ENCODE data around the gene LRP5. TPM values are rescaled to one million over a fixed set of nuclear protein-coding genes. Genes with fewer than 3 reads are reported as not detected.

Gene LRP5
- total and polyA plus RNA-seq, 4 experiments from 2014 or later = 0.61 to 1.9 (median 1.4) TPM; not detected in 1

- ChIA-PET CTCF (ENCODE audit: partially characterized antibody) (no interaction called here), POLR2A (ENCODE audit: partially characterized antibody) (no interaction called here)
- intact Hi-C loops (cut with micrococcal nuclease) = no loop called here
- Mint-ChIP-seq H3K27ac (peak overlapping the region in 1 of 7 donors; percentile 65), H3K4me1 (peaks cover 0 to 6% (median 0%) of the 10 kb centered on the region in 4 donors), H3K9me3 (peaks cover 0 to 2% (median 0%) of the 10 kb centered on the region in 8 donors), H3K4me3 (no peak overlapping the region), H3K27me3 (peaks cover 0 to 2% of the 10 kb centered on the region in 2 donors), H3K36me3 (no peaks in the 10 kb centered on the region)
- no peaks in the 10 kb centered on the region for H3K36me3 ChIP-seq (ENCODE audit: insufficient read depth, low read length)
- no peak overlapping the region for H3K4me3 ChIP-seq (ENCODE audit: low read length in 2 of 2)
- DNase-seq = no peak
- H3K9me3 ChIP-seq (ENCODE audit: control insufficient read depth in 1 of 2, low read length in 2 of 2) = no peaks in the 10 kb centered on the region
- H3K27me3 ChIP-seq (ENCODE audit: insufficient read depth, low read length) = no peaks in the 10 kb centered on the region
- H3K27ac ChIP-seq (ENCODE audit: low read depth, low read length) = no peak overlapping the region
- no peaks in the 10 kb centered on the region for H3K4me1 ChIP-seq (ENCODE audit: insufficient read depth, low read length)
Observed at GRCh38 chr11:68367252-68367651, 54.9 kb downstream of the LRP5 start.

- no peaks in the 10 kb centered on the region for H3K4me1 ChIP-seq (ENCODE audit: insufficient read depth, low read length)
- no peaks in the 10 kb centered on the region for H3K36me3 ChIP-seq (ENCODE audit: insufficient read depth, low read length)
- DNase-seq = no peak
- peaks cover 2% of the 10 kb centered on the region in 2 donors for H3K27me3 Mint-ChIP-seq
- peaks cover 0 to 4% (median 0%) of the 10 kb centered on the region in 4 donors for H3K4me1 Mint-ChIP-seq
- POLR2A ChIA-PET (ENCODE audit: partially characterized antibody) = no interaction called here
- no peaks in the 10 kb centered on the region for H3K27me3 ChIP-seq (ENCODE audit: insufficient read depth, low read length)
- H3K27ac ChIP-seq (ENCODE audit: low read depth, low read length) = no peak overlapping the region
- H3K9me3 Mint-ChIP-seq = peaks cover 0 to 2% (median 0%) of the 10 kb centered on the region in 8 donors
- H3K9me3 ChIP-seq (ENCODE audit: control insufficient read depth in 1 of 2, low read length in 2 of 2) = no peaks in the 10 kb centered on the region
- no peak overlapping the region for H3K4me3 ChIP-seq (ENCODE audit: low read length in 2 of 2)
- no peaks in the 10 kb centered on the region for H3K36me3 Mint-ChIP-seq
- no peak overlapping the region for H3K4me3 Mint-ChIP-seq
- CTCF ChIA-PET (ENCODE audit: partially characterized antibody) = no interaction called here
- H3K27ac Mint-ChIP-seq = no peak overlapping the region
- intact Hi-C loops (cut with micrococcal nuclease) = no loop called here
Observed at GRCh38 chr11:68369756-68370155, 57.4 kb downstream of the LRP5 start.

- POLR2A ChIA-PET (ENCODE audit: partially characterized antibody) = no interaction called here
- Mint-ChIP-seq H3K27me3 (peaks cover 2% of the 10 kb centered on the region in 2 donors), H3K36me3 (no peaks in the 10 kb centered on the region), H3K4me1 (no peaks in the 10 kb centered on the region), H3K4me3 (no peak overlapping the region), H3K27ac (no peak overlapping the region), H3K9me3 (peaks cover 0 to 2% (median 0%) of the 10 kb centered on the region in 8 donors)
- Histone ChIP-seq H3K4me1 (ENCODE audit: insufficient read depth, low read length) (no peaks in the 10 kb centered on the region), H3K27me3 (ENCODE audit: insufficient read depth, low read length) (no peaks in the 10 kb centered on the region), H3K4me3 (ENCODE audit: low read length in 2 of 2) (no peak overlapping the region), H3K9me3 (ENCODE audit: control insufficient read depth in 1 of 2, low read length in 2 of 2) (no peaks in the 10 kb centered on the region), H3K36me3 (ENCODE audit: insufficient read depth, low read length) (no peaks in the 10 kb centered on the region), H3K27ac (ENCODE audit: low read depth, low read length) (no peak overlapping the region)
- CTCF ChIA-PET (ENCODE audit: partially characterized antibody) = no interaction called here
- DNase-seq = no peak
- intact Hi-C loops (cut with micrococcal nuclease) = no loop called here
Observed at GRCh38 chr11:68370211-68371111, 58.1 kb downstream of the LRP5 start.

- Histone ChIP-seq H3K36me3 (ENCODE audit: insufficient read depth, low read length) (no peaks in the 10 kb centered on the region), H3K9me3 (ENCODE audit: control insufficient read depth in 1 of 2, low read length in 2 of 2) (no peaks in the 10 kb centered on the region), H3K4me1 (ENCODE audit: insufficient read depth, low read length) (no peaks in the 10 kb centered on the region), H3K27ac (ENCODE audit: low read depth, low read length) (no peak overlapping the region), H3K27me3 (ENCODE audit: insufficient read depth, low read length) (no peaks in the 10 kb centered on the region), H3K4me3 (ENCODE audit: low read length in 2 of 2) (no peak overlapping the region)
- Mint-ChIP-seq H3K4me1 (no peaks in the 10 kb centered on the region), H3K9me3 (peaks cover 0 to 2% (median 0%) of the 10 kb centered on the region in 8 donors), H3K27me3 (peaks cover 2% of the 10 kb centered on the region in 2 donors), H3K27ac (no peak overlapping the region), H3K36me3 (no peaks in the 10 kb centered on the region), H3K4me3 (no peak overlapping the region)
- no peak for DNase-seq
- intact Hi-C loops (cut with micrococcal nuclease) = no loop called here
- ChIA-PET POLR2A (ENCODE audit: partially characterized antibody) (no interaction called here), CTCF (ENCODE audit: partially characterized antibody) (no interaction called here)
Observed at GRCh38 chr11:68371171-68372041, 59.0 kb downstream of the LRP5 start.

- H3K4me3 Mint-ChIP-seq = no peak overlapping the region
- no peaks in the 10 kb centered on the region for H3K4me1 Mint-ChIP-seq
- Histone ChIP-seq H3K36me3 (ENCODE audit: insufficient read depth, low read length) (no peaks in the 10 kb centered on the region), H3K27ac (ENCODE audit: low read depth, low read length) (no peak overlapping the region), H3K4me1 (ENCODE audit: insufficient read depth, low read length) (no peaks in the 10 kb centered on the region), H3K4me3 (ENCODE audit: low read length in 2 of 2) (no peak overlapping the region), H3K9me3 (ENCODE audit: control insufficient read depth in 1 of 2, low read length in 2 of 2) (no peaks in the 10 kb centered on the region), H3K27me3 (ENCODE audit: insufficient read depth, low read length) (no peaks in the 10 kb centered on the region)
- H3K27ac Mint-ChIP-seq = no peak overlapping the region
- no peak for DNase-seq
- intact Hi-C loops (cut with micrococcal nuclease) = no loop called here
- POLR2A ChIA-PET (ENCODE audit: partially characterized antibody) = no interaction called here
- peaks cover 2% of the 10 kb centered on the region in 2 donors for H3K27me3 Mint-ChIP-seq
- H3K9me3 Mint-ChIP-seq = no peaks in the 10 kb centered on the region
- CTCF ChIA-PET (ENCODE audit: partially characterized antibody) = no interaction called here
- no peaks in the 10 kb centered on the region for H3K36me3 Mint-ChIP-seq
Observed at GRCh38 chr11:68372114-68372513, 59.7 kb downstream of the LRP5 start.

- ChIA-PET POLR2A (ENCODE audit: partially characterized antibody) (no interaction called here), CTCF (ENCODE audit: partially characterized antibody) (no interaction called here)
- DNase-seq = no peak
- intact Hi-C loops (cut with micrococcal nuclease) = no loop called here
- Mint-ChIP-seq H3K27ac (no peak overlapping the region), H3K4me3 (no peak overlapping the region), H3K36me3 (no peaks in the 10 kb centered on the region), H3K27me3 (peaks cover 2% of the 10 kb centered on the region in 2 donors), H3K9me3 (no peaks in the 10 kb centered on the region), H3K4me1 (no peaks in the 10 kb centered on the region)
- H3K9me3 ChIP-seq (ENCODE audit: control insufficient read depth in 1 of 2, low read length in 2 of 2) = no peaks in the 10 kb centered on the region
- no peaks in the 10 kb centered on the region for H3K36me3 ChIP-seq (ENCODE audit: insufficient read depth, low read length)
- H3K4me1 ChIP-seq (ENCODE audit: insufficient read depth, low read length) = no peaks in the 10 kb centered on the region
- no peak overlapping the region for H3K27ac ChIP-seq (ENCODE audit: low read depth, low read length)
- no peaks in the 10 kb centered on the region for H3K27me3 ChIP-seq (ENCODE audit: insufficient read depth, low read length)
- no peak overlapping the region for H3K4me3 ChIP-seq (ENCODE audit: low read length in 2 of 2)
Observed at GRCh38 chr11:68372625-68373024, 60.2 kb downstream of the LRP5 start.

GRCh38 chr11:68373189-68373814 is 60.9 kb downstream of the LRP5 start:
- H3K27me3 ChIP-seq (ENCODE audit: insufficient read depth, low read length) = no peaks in the 10 kb centered on the region
- no peaks in the 10 kb centered on the region for H3K9me3 ChIP-seq (ENCODE audit: control insufficient read depth in 1 of 2, low read length in 2 of 2)
- no peaks in the 10 kb centered on the region for H3K36me3 ChIP-seq (ENCODE audit: insufficient read depth, low read length)
- no peak overlapping the region for H3K4me3 ChIP-seq (ENCODE audit: low read length in 2 of 2)
- peaks cover 2% of the 10 kb centered on the region in 2 donors for H3K27me3 Mint-ChIP-seq
- H3K36me3 Mint-ChIP-seq = no peaks in the 10 kb centered on the region
- intact Hi-C loops (cut with micrococcal nuclease) = no loop called here
- H3K27ac Mint-ChIP-seq = no peak overlapping the region
- H3K4me1 Mint-ChIP-seq = no peaks in the 10 kb centered on the region
- DNase-seq = no peak
- H3K27ac ChIP-seq (ENCODE audit: low read depth, low read length) = no peak overlapping the region
- H3K4me3 Mint-ChIP-seq = no peak overlapping the region
- CTCF ChIA-PET (ENCODE audit: partially characterized antibody) = no interaction called here
- H3K9me3 Mint-ChIP-seq = no peaks in the 10 kb centered on the region
- POLR2A ChIA-PET (ENCODE audit: partially characterized antibody) = no interaction called here
- no peaks in the 10 kb centered on the region for H3K4me1 ChIP-seq (ENCODE audit: insufficient read depth, low read length)

All from CD4-positive, alpha-beta memory T cell (primary cell).